Activated T-cell treated with anti-CD3 and anti-CD28 coated beads, Interleukin-2, amount 50 U/mL, for 72 hours (primary cell): Measurements from ENCODE around the gene KLHDC8B. TPM values are rescaled to one million over a fixed set of nuclear protein-coding genes. Genes with fewer than 3 reads are reported as not detected.
"Not testable (repeated sequence)": the region's sequence is repeated elsewhere in the genome, so short reads cannot be mapped to it uniquely, and the experiment has no call there.

Experiments
- ATAC-seq, 2 donors: fragments of 150-1000 bp; cut with Tn5 transposase; replicated peaks in 1 of 2; 2 replicates each; pipeline ENCODE4 v1.10.0; 2021; ENCODE audit warnings: moderate library complexity in 2 of 2, mild to moderate bottlenecking in 1 of 2
- DNase-seq, 2 donors: peaks; one replicate each; pipeline ENCODE4 v3.0.0; 2021 to 2022; ENCODE audit warnings: mixed read lengths in 1 of 2
- H3K27ac Mint-ChIP-seq: one replicate; pipeline ENCODE4 v1.8.0; 2022; ENCODE audit warnings: mild to moderate bottlenecking, moderate library complexity, mixed read lengths
- H3K27me3 Mint-ChIP-seq: one replicate; pipeline ENCODE4 v1.8.0; 2022; ENCODE audit warnings: low read depth, mixed read lengths
- H3K36me3 Mint-ChIP-seq, 2 donors: one replicate each; pipeline ENCODE4 v1.8.0; 2022; ENCODE audit warnings: mixed read lengths in 2 of 2, mild to moderate bottlenecking in 1 of 2; ENCODE audit not compliant: insufficient read depth in 2 of 2
- H3K4me1 Mint-ChIP-seq: one replicate; pipeline ENCODE4 v1.8.0; 2022; ENCODE audit warnings: low read depth, mixed read lengths
- H3K4me3 Mint-ChIP-seq, 2 donors: one replicate each; pipeline ENCODE4 v1.8.0; 2022; ENCODE audit warnings: mild to moderate bottlenecking in 2 of 2, mixed read lengths in 2 of 2, moderate library complexity in 2 of 2
- H3K9me3 Mint-ChIP-seq, 2 donors: one replicate each; pipeline ENCODE4 v1.8.0; 2022; ENCODE audit warnings: mixed read lengths in 2 of 2
- total RNA-seq, 2 donors: library from RNA; stranded (reverse); gene quantifications; one replicate each; pipeline ENCODE4 v1.2.3, GENCODE V29; 2022

KLHDC8B gene
- total RNA-seq, 2 donors from 2014 or later, result 3.0 to 5.4 TPM

GRCh38 chr3:49217688-49218470, 46.5 kb downstream of the KLHDC8B start:
- H3K27ac Mint-ChIP-seq, result no peak overlapping the region
- H3K4me3 Mint-ChIP-seq, result no peak overlapping the region
- H3K27me3 Mint-ChIP-seq, result peaks cover 8% of the 10 kb centered on the region
- peaks cover 5% of the 10 kb centered on the region for H3K4me1 Mint-ChIP-seq
- H3K36me3 Mint-ChIP-seq, result no peaks in the 10 kb centered on the region
- no peak for ATAC-seq
- no peak for DNase-seq
- peaks cover 7 to 11% of the 10 kb centered on the region in 2 donors for H3K9me3 Mint-ChIP-seq

GRCh38 chr3:49218471-49218989, 47.1 kb downstream of the KLHDC8B start:
- not testable (repeated sequence) for H3K36me3 Mint-ChIP-seq, DNase-seq, H3K4me3 Mint-ChIP-seq, H3K27ac Mint-ChIP-seq, H3K27me3 Mint-ChIP-seq, ATAC-seq, H3K4me1 Mint-ChIP-seq
- H3K9me3 Mint-ChIP-seq, result peaks cover 7 to 11% of the 10 kb centered on the region in 2 donors

GRCh38 chr3:49219132-49219531, 47.7 kb downstream of the KLHDC8B start:
- H3K27me3 Mint-ChIP-seq, result peaks cover 8% of the 10 kb centered on the region
- ATAC-seq (no peak), DNase-seq (no peak)
- H3K27ac Mint-ChIP-seq, result no peak overlapping the region
- H3K4me1 Mint-ChIP-seq, result peaks cover 5% of the 10 kb centered on the region
- no peaks in the 10 kb centered on the region for H3K36me3 Mint-ChIP-seq
- H3K9me3 Mint-ChIP-seq, result peaks cover 7 to 11% of the 10 kb centered on the region in 2 donors
- H3K4me3 Mint-ChIP-seq, result no peak overlapping the region

GRCh38 chr3:49220985-49221563, 49.7 kb downstream of the KLHDC8B start:
- H3K9me3 Mint-ChIP-seq, DNase-seq, H3K27me3 Mint-ChIP-seq, H3K4me3 Mint-ChIP-seq, H3K4me1 Mint-ChIP-seq, H3K27ac Mint-ChIP-seq, H3K36me3 Mint-ChIP-seq, ATAC-seq: not testable (repeated sequence)

- no peak for DNase-seq
- ATAC-seq, result no peak
Measured at GRCh38 chr3:49222002-49222401, 50.6 kb downstream of the KLHDC8B start.

More at GRCh38 chr3:49222002-49222401, 50.6 kb downstream of the KLHDC8B start:
- H3K4me1 Mint-ChIP-seq, result no peaks in the 10 kb centered on the region
- H3K4me3 Mint-ChIP-seq, result no peak overlapping the region
- peaks cover 7 to 9% of the 10 kb centered on the region in 2 donors for H3K9me3 Mint-ChIP-seq
- no peak overlapping the region for H3K27ac Mint-ChIP-seq
- peaks cover 0 to 1% of the 10 kb centered on the region in 2 donors for H3K36me3 Mint-ChIP-seq
- peaks cover 2% of the 10 kb centered on the region for H3K27me3 Mint-ChIP-seq

Other genes with a start within 250 kb of the KLHDC8B start
- 10 to 100 TPM; 42.0 to 45.7 TPM for gene P4HTM, start 181.4 kb upstream of the KLHDC8B start, total RNA-seq
- 100 to 1,000 TPM; 145 to 159 TPM for gene WDR6, start 164.2 kb upstream of the KLHDC8B start, total RNA-seq
- 10 to 100 TPM; 24.8 to 29.8 TPM for gene DALRD3, start 153.0 kb upstream of the KLHDC8B start, total RNA-seq
- 10 to 100 TPM; 31.9 to 35.1 TPM for gene NDUFAF3, start 149.5 kb upstream of the KLHDC8B start, total RNA-seq
- 100 to 1,000 TPM; 490 to 562 TPM for gene IMPDH2, start 142.2 kb upstream of the KLHDC8B start, total RNA-seq
- gene QRICH1, start 77.5 kb upstream of the KLHDC8B start, total RNA-seq, result 100 to 1,000 TPM; 120 to 123 TPM
- 100 to 1,000 TPM; 340 to 371 TPM for gene QARS1, start 66.8 kb upstream of the KLHDC8B start, total RNA-seq
- gene USP19, start 50.8 kb upstream of the KLHDC8B start, total RNA-seq, result 10 to 100 TPM; 65.5 to 92.2 TPM
- gene LAMB2, start 38.5 kb upstream of the KLHDC8B start, total RNA-seq, result 1 to 10 TPM in 1 of 2 donors, under 1 TPM in 1; 0.39 to 1.7 TPM
- gene CCDC71, start 5.3 kb upstream of the KLHDC8B start, total RNA-seq, result 10 to 100 TPM; 15.7 to 16.8 TPM
- gene C3orf62, start 105.6 kb downstream of the KLHDC8B start, total RNA-seq, result 1 to 10 TPM; 4.6 to 7.0 TPM
- 10 to 100 TPM; 70.2 to 76.5 TPM for gene USP4, start 168.5 kb downstream of the KLHDC8B start, total RNA-seq
- 100 to 1,000 TPM; 112 to 124 TPM for gene GPX1, start 186.8 kb downstream of the KLHDC8B start, total RNA-seq
- gene RHOA, start 240.4 kb downstream of the KLHDC8B start, total RNA-seq, result 100 to 1,000 TPM; 458 to 468 TPM
- gene TCTA, start 240.8 kb downstream of the KLHDC8B start, total RNA-seq, result 10 to 100 TPM; 22.0 to 23.4 TPM